Endothelial cell of umbilical vein (primary cell): ENCODE data around the gene FZD2.
"Not testable (repeated sequence)": the region's sequence is repeated elsewhere in the genome, so short reads cannot be mapped to it uniquely, and the experiment has no call there.

Experiments used
- CTCF ChIP-seq, 2 donors: IDR thresholded peaks; 1 replicate in 1 of 2; 2 replicates in 1 of 2; pipeline ENCODE4 v1.5.1; 2011; ENCODE audit warnings: low read length in 2 of 2, mild to moderate bottlenecking in 2 of 2, moderate library complexity in 2 of 2, control low read depth in 1 of 2, inconsistent platforms in 1 of 2, low read depth in 1 of 2; ENCODE audit not compliant: insufficient read depth in 1 of 2; ENCODE audit errors: extremely low read depth in 1 of 2
- EZH2 ChIP-seq: IDR thresholded peaks from 2 replicates; pipeline ENCODE4 v1.6.1; 2012; ENCODE audit warnings: borderline replicate concordance, low read depth, mild to moderate bottlenecking, moderate library complexity, low read length, inconsistent platforms; ENCODE audit not compliant: severe bottlenecking
- JUN ChIP-seq: IDR thresholded peaks from 2 replicates; pipeline ENCODE4 v1.6.1; 2011; ENCODE audit warnings: borderline replicate concordance, low read depth; ENCODE audit not compliant: insufficient read length, insufficient read depth
- MYC ChIP-seq: IDR thresholded peaks from one replicate; pipeline ENCODE4 v1.6.1; 2011; ENCODE audit warnings: mild to moderate bottlenecking, low read depth, low read length
- POLR2A ChIP-seq: IDR thresholded peaks from 2 replicates; pipeline ENCODE4 v1.6.1; 2012; ENCODE audit warnings: low read depth, mild to moderate bottlenecking, control low read depth, low read length
- POLR2AphosphoS5 ChIP-seq: IDR thresholded peaks from 2 replicates; pipeline ENCODE4 v1.6.1; 2012; ENCODE audit warnings: low read depth, mild to moderate bottlenecking, control low read depth, low read length, moderate library complexity; ENCODE audit not compliant: insufficient read depth
- TF ChIP-seq, protein P1 (sequence below): IDR thresholded peaks from 2 replicates; pipeline ENCODE4 v1.6.1; 2011; ENCODE audit not compliant: insufficient read depth, insufficient read length

GRCh38 chr17:44590072-44590462, 32.8 kb downstream of the FZD2 start:
- TF ChIP-seq CTCF (IDR thresholded peaks at IDR 0.05; ENCODE audit: extremely low read depth in 1 of 2, insufficient read depth in 1 of 2, low read depth in 1 of 2, low read length in 2 of 2); POLR2AphosphoS5; POLR2A; MYC; EZH2; JUN: not testable (repeated sequence)
- TF ChIP-seq, protein P1, sequence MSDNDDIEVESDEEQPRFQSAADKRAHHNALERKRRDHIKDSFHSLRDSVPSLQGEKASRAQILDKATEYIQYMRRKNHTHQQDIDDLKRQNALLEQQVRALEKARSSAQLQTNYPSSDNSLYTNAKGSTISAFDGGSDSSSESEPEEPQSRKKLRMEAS = not testable (repeated sequence)
